GM18517 (cell line): ENCODE results near the gene RNU1-4.
"Not testable (repeated sequence)": the region's sequence is repeated elsewhere in the genome, so short reads cannot be mapped to it uniquely, and the experiment has no call there.

Experiments used
- ATAC-seq: cut with Tn5 transposase; IDR thresholded peaks from one replicate; pipeline ENCODE4 v1.9.1; 2021; ENCODE audit warnings: mild to moderate bottlenecking, moderate library complexity; ENCODE audit not compliant: unreplicated experiment

Gene RNU1-4

GRCh38 chr1:16725439-16726245, 14.7 kb upstream of the RNU1-4 start:
- ATAC-seq, result not testable (repeated sequence)

- no peak for ATAC-seq
Measured at GRCh38 chr1:16727190-16728111, 12.9 kb upstream of the RNU1-4 start.

- ATAC-seq, result not testable (repeated sequence)
Measured at GRCh38 chr1:16728243-16728949, 11.9 kb upstream of the RNU1-4 start.

GRCh38 chr1:16732254-16732896, 7.9 kb upstream of the RNU1-4 start:
- not testable (repeated sequence) for ATAC-seq

- ATAC-seq, result not testable (repeated sequence)
Measured at GRCh38 chr1:16741230-16741629, 914 bp downstream of the RNU1-4 start.

GRCh38 chr1:16747660-16748059, 7.3 kb downstream of the RNU1-4 start:
- ATAC-seq, result not testable (repeated sequence)

GRCh38 chr1:16748710-16749109, 8.4 kb downstream of the RNU1-4 start:
- not testable (repeated sequence) for ATAC-seq

GRCh38 chr1:16749910-16750888, 9.9 kb downstream of the RNU1-4 start:
- not testable (repeated sequence) for ATAC-seq

GRCh38 chr1:16752770-16753169, 12.5 kb downstream of the RNU1-4 start:
- not testable (repeated sequence) for ATAC-seq

- not testable (repeated sequence) for ATAC-seq
Measured at GRCh38 chr1:16755385-16755784, 15.1 kb downstream of the RNU1-4 start.

- ATAC-seq, result not testable (repeated sequence)
Measured at GRCh38 chr1:16755932-16756331, 15.6 kb downstream of the RNU1-4 start.

GRCh38 chr1:16757574-16757973, 17.3 kb downstream of the RNU1-4 start:
- not testable (repeated sequence) for ATAC-seq

GRCh38 chr1:16758060-16758459, 17.7 kb downstream of the RNU1-4 start:
- not testable (repeated sequence) for ATAC-seq

GRCh38 chr1:16759041-16759493, 18.8 kb downstream of the RNU1-4 start:
- ATAC-seq, result not testable (repeated sequence)

GRCh38 chr1:16759650-16760455, 19.5 kb downstream of the RNU1-4 start:
- not testable (repeated sequence) for ATAC-seq

GRCh38 chr1:16760456-16760765, 20.1 kb downstream of the RNU1-4 start:
- not testable (repeated sequence) for ATAC-seq

GRCh38 chr1:16760801-16761200, 20.5 kb downstream of the RNU1-4 start:
- ATAC-seq, result not testable (repeated sequence)

- ATAC-seq, result not testable (repeated sequence)
Measured at GRCh38 chr1:16764248-16764819, 24.0 kb downstream of the RNU1-4 start.
